GM12891 (cell line): Measurements from ENCODE around the gene MRPS17.

Experiments used
- DNase-seq: peaks from one replicate; pipeline ENCODE4 v3.0.0; 2011; ENCODE audit warnings: low spot score; ENCODE audit not compliant: insufficient read length
- FAIRE-seq: peaks from 2 replicates; lab custom pipeline; 2011; peaks lifted over from hg19 to GRCh38; lab: Jason Lieb, UNC
- PAX5 ChIP-seq: IDR thresholded peaks from 2 replicates; pipeline ENCODE4 v1.6.1; 2011; ENCODE audit warnings: low read length, moderate library complexity, mild to moderate bottlenecking; ENCODE audit not compliant: insufficient read depth, severe bottlenecking
- POLR2A ChIP-seq: IDR thresholded peaks from 2 replicates; pipeline ENCODE4 v1.6.1; 2011; ENCODE audit warnings: low read depth, low read length, control low read depth
- POLR2AphosphoS5 ChIP-seq: IDR thresholded peaks from 2 replicates; pipeline ENCODE4 v1.6.1; 2011; ENCODE audit warnings: low read depth, low read length, control low read depth
- POU2F2 ChIP-seq: IDR thresholded peaks from 2 replicates; pipeline ENCODE4 v1.6.1; 2011; ENCODE audit warnings: low read depth, mild to moderate bottlenecking, control low read depth, low read length, moderate library complexity
- SPI1 ChIP-seq: IDR thresholded peaks from 2 replicates; pipeline ENCODE4 v1.6.1; 2011; ENCODE audit warnings: low read depth, low read length, control low read depth
- TAF1 ChIP-seq: IDR thresholded peaks from 2 replicates; pipeline ENCODE4 v1.6.1; 2011; ENCODE audit warnings: low read depth, low read length, control low read depth

The MRPS17 gene

GRCh38 chr7:55953707-55954475 lies 2.2 kb downstream of the MRPS17 start:
- FAIRE-seq (no peak), DNase-seq (no peak)
- TF ChIP-seq POLR2AphosphoS5 (no peak), POLR2A (no peak), POU2F2 (no peak), TAF1 (no peak)

GRCh38 chr7:55957190-55957589 lies 5.5 kb downstream of the MRPS17 start:
- TF ChIP-seq PAX5: no peak
- no peak for TF ChIP-seq SPI1
- TF ChIP-seq POU2F2: no peak
- TF ChIP-seq TAF1: no peak
- no peak for TF ChIP-seq POLR2A
- TF ChIP-seq POLR2AphosphoS5: no peak
- DNase-seq (no peak), FAIRE-seq (no peak)

- no peak for DNase-seq
- FAIRE-seq: no peak
- no peak for TF ChIP-seq POU2F2
- TF ChIP-seq SPI1: no peak
- TF ChIP-seq POLR2AphosphoS5: no peak
- TF ChIP-seq TAF1: no peak
- TF ChIP-seq PAX5: no peak
- no peak for TF ChIP-seq POLR2A
Measured at GRCh38 chr7:55962014-55962413, 10.3 kb downstream of the MRPS17 start.

GRCh38 chr7:55963584-55964168 lies 12.0 kb downstream of the MRPS17 start:
- TF ChIP-seq POU2F2: no peak
- FAIRE-seq: no peak
- no peak for DNase-seq

GRCh38 chr7:55964261-55965099 lies 12.8 kb downstream of the MRPS17 start, which contains the start of gene NIPSNAP2:
Gene NIPSNAP2 (plus strand): TSS chr7:55964585. CDS start chr7:55964610, 25 bp downstream.
- FAIRE-seq (peak; percentile 28), DNase-seq (peak; percentile 79)
- TF ChIP-seq TAF1 (peak; percentile 74), POLR2AphosphoS5 (no peak), POLR2A (no peak), POU2F2 (no peak), SPI1 (no peak), PAX5 (no peak)

GRCh38 chr7:55965100-55965470 lies 13.4 kb downstream of the MRPS17 start:
- FAIRE-seq: no peak
- DNase-seq: no peak
- TF ChIP-seq PAX5: no peak
- TF ChIP-seq POLR2A: no peak
- no peak for TF ChIP-seq POLR2AphosphoS5

GRCh38 chr7:55965805-55966421 lies 14.2 kb downstream of the MRPS17 start:
- no peak for TF ChIP-seq POLR2AphosphoS5
- no peak for TF ChIP-seq POLR2A
- TF ChIP-seq PAX5: no peak
- TF ChIP-seq TAF1: no peak
- TF ChIP-seq SPI1: no peak
- no peak for TF ChIP-seq POU2F2
- FAIRE-seq: no peak
- no peak for DNase-seq

- FAIRE-seq (no peak), DNase-seq (no peak)
- TF ChIP-seq PAX5: no peak
- TF ChIP-seq POU2F2: no peak
- no peak for TF ChIP-seq POLR2A
- TF ChIP-seq SPI1: no peak
Measured at GRCh38 chr7:55966851-55967250, 15.2 kb downstream of the MRPS17 start.

GRCh38 chr7:55969391-55969790 lies 17.7 kb downstream of the MRPS17 start:
- DNase-seq: no peak
- TF ChIP-seq POLR2A (no peak), TAF1 (no peak), SPI1 (no peak), PAX5 (no peak), POLR2AphosphoS5 (no peak)
- no peak for FAIRE-seq

GRCh38 chr7:55970561-55970960 lies 18.9 kb downstream of the MRPS17 start:
- FAIRE-seq (no peak), DNase-seq (no peak)
- TF ChIP-seq POLR2A (no peak), SPI1 (no peak), POU2F2 (no peak), TAF1 (no peak), POLR2AphosphoS5 (no peak), PAX5 (no peak)
